NCI-H69 (cell line): Measurements from ENCODE around the gene USP17L15.
"Not testable (repeated sequence)": the region's sequence is repeated elsewhere in the genome, so short reads cannot be mapped to it uniquely, and the experiment has no call there.

Source experiments
- DNase-seq: peaks from one replicate; lab custom pipeline; 2025; lab: John Stamatoyannopoulos, UW

USP17L15 gene, protein sequence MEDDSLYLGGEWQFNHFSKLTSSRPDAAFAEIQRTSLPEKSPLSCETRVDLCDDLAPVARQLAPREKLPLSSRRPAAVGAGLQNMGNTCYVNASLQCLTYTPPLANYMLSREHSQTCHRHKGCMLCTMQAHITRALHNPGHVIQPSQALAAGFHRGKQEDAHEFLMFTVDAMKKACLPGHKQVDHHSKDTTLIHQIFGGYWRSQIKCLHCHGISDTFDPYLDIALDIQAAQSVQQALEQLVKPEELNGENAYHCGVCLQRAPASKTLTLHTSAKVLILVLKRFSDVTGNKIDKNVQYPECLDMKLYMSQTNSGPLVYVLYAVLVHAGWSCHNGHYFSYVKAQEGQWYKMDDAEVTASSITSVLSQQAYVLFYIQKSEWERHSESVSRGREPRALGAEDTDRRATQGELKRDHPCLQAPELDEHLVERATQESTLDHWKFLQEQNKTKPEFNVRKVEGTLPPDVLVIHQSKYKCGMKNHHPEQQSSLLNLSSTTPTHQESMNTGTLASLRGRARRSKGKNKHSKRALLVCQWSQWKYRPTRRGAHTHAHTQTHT

DNA sequence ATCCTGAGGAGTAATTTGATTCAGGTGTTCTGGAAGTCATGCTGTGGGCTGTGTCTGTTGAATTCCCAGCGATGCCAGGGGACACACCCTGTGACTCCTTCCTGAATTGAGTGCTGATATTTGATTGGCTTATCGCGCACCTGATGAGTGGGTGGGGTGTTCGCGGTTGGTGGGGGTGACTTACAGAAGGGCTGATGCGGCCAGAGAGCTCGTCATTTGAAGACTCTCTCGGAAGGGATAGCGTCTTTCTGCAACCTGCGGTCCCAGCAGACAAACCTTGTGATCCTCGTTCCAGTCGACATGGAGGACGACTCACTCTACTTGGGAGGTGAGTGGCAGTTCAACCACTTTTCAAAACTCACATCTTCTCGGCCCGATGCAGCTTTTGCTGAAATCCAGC lies at the start of gene USP17L15:
Gene USP17L15, plus strand, starts transcription at position 301 of the 400 bp plus-strand sequence. Its CDS starts 0 bp downstream, at position 301.
- not testable (repeated sequence) for DNase-seq

DNA sequence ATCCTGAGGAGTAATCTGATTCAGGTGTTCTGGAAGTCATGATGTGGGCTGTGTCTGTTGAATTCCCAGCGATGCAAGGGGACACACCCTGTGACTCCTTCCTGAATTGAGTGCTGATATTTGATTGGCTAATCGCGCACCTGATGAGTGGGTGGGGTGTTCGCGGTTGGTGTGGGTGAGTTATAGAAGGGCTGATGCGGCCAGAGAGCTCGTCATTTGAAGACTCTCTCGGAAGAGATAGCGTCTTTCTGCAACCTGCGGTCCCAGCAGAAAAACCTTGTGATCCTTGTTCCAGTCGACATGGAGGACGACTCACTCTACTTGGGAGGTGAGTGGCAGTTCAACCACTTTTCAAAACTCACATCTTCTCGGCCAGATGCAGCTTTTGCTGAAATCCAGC lies 23.8 kb upstream of the USP17L15 start, which contains the start of gene USP17L10:
Gene USP17L10, plus strand, starts transcription at position 301 of the 400 bp plus-strand sequence. Its CDS starts 0 bp downstream, at position 301.
- DNase-seq, result not testable (repeated sequence)

DNA sequence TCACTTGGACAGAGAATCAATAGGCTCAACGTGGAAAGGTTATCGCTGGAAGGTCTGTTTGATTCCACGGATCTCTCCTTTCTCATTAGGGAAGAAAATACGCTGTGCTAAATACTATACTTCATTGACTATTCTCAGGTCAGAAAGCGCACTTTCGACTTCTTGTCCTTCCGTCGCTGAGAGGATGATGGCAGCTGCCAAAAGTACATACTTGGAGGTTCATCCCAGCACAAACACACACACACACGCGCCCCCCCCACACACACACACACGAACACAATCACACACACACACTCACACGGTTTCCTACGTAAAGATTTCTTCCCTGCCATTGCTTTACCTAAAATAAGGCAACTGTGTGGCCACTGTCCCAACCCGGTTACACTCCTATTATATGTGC lies 19.5 kb upstream of the USP17L15 start:
- not testable (repeated sequence) for DNase-seq

DNA sequence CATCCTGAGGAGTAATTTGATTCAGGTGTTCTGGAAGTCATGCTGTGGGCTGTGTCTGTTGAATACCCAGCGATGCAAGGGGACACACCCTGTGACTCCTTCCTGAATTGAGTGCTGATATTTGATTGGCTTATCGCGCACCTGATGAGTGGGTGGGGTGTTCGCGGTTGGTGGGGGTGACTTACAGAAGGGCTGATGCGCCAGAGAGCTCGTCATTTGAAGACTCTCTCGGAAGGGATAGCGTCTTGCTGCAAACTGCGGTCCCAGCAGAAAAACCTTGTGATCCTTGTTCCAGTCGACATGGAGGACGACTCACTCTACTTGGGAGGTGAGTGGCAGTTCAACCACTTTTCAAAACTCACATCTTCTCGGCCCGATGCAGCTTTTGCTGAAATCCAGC lies 19.1 kb upstream of the USP17L15 start, which contains the start of gene USP17L11:
Gene USP17L11, plus strand, starts transcription at position 301 of the 400 bp plus-strand sequence. Its CDS starts 0 bp downstream, at position 301.
- DNase-seq, result not testable (repeated sequence)

DNA sequence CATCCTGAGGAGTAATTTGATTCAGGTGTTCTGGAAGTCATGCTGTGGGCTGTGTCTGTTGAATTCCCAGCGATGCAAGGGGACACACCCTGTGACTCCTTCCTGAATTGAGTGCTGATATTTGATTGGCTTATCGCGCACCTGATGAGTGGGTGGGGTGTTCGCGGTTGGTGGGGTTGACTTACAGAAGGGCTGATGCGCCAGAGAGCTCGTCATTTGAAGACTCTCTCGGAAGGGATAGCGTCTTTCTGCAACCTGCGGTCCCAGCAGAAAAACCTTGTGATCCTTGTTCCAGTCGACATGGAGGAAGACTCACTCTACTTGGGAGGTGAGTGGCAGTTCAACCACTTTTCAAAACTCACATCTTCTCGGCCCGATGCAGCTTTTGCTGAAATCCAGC lies 14.3 kb upstream of the USP17L15 start, which contains the start of gene USP17L12:
Gene USP17L12, plus strand, starts transcription at position 301 of the 400 bp plus-strand sequence. Its CDS starts 0 bp downstream, at position 301.
- not testable (repeated sequence) for DNase-seq

DNA sequence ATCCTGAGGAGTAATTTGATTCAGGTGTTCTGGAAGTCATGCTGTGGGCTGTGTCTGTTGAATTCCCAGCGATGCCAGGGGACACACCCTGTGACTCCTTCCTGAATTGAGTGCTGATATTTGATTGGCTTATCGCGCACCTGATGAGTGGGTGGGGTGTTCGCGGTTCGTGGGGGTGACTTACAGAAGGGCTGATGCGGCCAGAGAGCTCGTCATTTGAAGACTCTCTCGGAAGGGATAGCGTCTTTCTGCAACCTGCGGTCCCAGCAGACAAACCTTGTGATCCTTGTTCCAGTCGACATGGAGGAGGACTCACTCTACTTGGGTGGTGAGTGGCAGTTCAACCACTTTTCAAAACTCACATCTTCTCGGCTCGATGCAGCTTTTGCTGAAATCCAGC lies 9.6 kb upstream of the USP17L15 start, which contains the start of gene USP17L13:
Gene USP17L13, plus strand, starts transcription at position 301 of the 400 bp plus-strand sequence. Its CDS starts 0 bp downstream, at position 301.
- DNase-seq, result not testable (repeated sequence)

DNA sequence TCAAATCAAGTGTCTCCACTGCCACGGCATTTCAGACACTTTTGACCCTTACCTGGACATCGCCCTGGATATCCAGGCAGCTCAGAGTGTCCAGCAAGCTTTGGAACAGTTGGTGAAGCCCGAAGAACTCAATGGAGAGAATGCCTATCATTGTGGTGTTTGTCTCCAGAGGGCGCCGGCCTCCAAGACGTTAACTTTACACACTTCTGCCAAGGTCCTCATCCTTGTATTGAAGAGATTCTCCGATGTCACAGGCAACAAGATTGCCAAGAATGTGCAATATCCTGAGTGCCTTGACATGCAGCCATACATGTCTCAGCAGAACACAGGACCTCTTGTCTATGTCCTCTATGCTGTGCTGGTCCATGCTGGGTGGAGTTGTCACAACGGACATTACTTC lies 3.9 kb upstream of the USP17L15 start:
- DNase-seq, result not testable (repeated sequence)

DNA sequence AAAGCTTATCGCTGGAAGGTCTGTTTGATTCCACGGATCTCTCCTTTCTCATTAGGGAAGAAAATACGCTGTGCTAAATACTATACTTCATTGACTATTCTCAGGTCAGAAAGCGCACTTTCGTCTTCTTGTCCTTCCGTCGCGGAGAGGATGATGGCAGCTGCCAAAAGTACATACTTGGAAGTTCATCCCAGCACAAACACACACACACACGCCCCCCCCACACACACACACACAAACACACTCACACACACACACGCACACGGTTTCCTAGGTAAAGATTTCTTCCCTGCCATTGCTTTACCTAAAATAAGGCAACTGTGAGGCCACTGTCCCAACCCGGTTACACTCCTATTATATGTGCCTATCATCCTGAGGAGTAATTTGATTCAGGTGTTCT lies 4.3 kb downstream of the USP17L15 start:
- not testable (repeated sequence) for DNase-seq

DNA sequence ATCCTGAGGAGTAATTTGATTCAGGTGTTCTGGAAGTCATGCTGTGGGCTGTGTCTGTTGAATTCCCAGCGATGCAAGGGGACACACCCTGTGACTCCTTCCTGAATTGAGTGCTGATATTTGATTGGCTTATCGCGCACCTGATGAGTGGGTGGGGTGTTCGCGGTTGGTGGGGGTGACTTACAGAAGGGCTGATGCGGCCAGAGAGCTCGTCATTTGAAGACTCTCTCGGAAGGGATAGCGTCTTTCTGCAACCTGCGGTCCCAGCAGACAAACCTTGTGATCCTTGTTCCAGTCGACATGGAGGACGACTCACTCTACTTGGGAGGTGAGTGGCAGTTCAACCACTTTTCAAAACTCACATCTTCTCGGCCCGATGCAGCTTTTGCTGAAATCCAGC lies 9.4 kb downstream of the USP17L15 start, which contains the start of gene USP17L17:
Gene USP17L17, plus strand, starts transcription at position 301 of the 400 bp plus-strand sequence. Its CDS starts 0 bp downstream, at position 301.
- not testable (repeated sequence) for DNase-seq

DNA sequence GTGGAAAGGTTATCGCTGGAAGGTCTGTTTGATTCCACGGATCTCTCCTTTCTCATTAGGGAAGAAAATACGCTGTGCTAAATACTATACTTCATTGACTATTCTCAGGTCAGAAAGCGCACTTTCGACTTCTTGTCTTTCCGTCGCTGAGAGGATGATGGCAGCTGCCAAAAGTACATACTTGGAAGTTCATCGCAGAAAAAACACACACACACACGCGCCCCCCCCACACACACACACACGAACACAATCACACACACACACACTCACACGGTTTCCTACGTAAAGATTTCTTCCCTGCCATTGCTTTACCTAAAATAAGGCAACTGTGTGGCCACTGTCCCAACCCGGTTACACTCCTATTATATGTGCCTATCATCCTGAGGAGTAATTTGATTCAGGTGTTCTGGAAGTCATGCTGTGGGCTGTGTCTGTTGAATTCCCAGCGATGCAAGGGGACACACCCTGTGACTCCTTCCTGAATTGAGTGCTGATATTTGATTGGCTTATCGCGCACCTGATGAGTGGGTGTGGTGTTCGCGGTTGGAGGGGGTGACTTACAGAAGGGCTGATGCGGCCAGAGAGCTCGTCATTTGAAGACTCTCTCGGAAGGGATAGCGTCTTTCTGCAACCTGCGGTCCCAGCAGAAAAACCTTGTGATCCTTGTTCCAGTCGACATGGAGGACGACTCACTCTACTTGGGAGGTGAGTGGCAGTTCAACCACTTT lies 13.9 kb downstream of the USP17L15 start, which contains the start of gene USP17L18:
Gene USP17L18, plus strand, starts transcription at position 678 of the 728 bp plus-strand sequence. Its CDS starts 0 bp downstream, at position 678.
- not testable (repeated sequence) for DNase-seq

DNA sequence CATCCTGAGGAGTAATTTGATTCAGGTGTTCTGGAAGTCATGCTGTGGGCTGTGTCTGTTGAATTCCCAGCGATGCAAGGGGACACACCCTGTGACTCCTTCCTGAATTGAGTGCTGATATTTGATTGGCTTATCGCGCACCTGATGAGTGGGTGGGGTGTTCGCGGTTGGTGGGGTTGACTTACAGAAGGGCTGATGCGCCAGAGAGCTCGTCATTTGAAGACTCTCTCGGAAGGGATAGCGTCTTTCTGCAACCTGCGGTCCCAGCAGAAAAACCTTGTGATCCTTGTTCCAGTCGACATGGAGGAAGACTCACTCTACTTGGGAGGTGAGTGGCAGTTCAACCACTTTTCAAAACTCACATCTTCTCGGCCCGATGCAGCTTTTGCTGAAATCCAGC lies 18.9 kb downstream of the USP17L15 start, which contains the start of gene USP17L19:
Gene USP17L19, plus strand, starts transcription at position 301 of the 400 bp plus-strand sequence. Its CDS starts 0 bp downstream, at position 301.
- not testable (repeated sequence) for DNase-seq

DNA sequence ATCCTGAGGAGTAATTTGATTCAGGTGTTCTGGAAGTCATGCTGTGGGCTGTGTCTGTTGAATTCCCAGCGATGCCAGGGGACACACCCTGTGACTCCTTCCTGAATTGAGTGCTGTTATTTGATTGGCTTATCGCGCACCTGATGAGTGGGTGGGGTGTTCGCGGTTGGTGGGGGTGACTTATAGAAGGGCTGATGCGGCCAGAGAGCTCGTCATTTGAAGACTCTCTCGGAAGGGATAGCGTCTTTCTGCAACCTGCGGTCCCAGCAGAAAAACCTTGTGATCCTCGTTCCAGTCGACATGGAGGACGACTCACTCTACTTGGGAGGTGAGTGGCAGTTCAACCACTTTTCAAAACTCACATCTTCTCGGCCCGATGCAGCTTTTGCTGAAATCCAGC lies 23.6 kb downstream of the USP17L15 start, which contains the start of gene USP17L20:
Gene USP17L20, plus strand, starts transcription at position 301 of the 400 bp plus-strand sequence. Its CDS starts 0 bp downstream, at position 301.
- DNase-seq, result not testable (repeated sequence)

DNA sequence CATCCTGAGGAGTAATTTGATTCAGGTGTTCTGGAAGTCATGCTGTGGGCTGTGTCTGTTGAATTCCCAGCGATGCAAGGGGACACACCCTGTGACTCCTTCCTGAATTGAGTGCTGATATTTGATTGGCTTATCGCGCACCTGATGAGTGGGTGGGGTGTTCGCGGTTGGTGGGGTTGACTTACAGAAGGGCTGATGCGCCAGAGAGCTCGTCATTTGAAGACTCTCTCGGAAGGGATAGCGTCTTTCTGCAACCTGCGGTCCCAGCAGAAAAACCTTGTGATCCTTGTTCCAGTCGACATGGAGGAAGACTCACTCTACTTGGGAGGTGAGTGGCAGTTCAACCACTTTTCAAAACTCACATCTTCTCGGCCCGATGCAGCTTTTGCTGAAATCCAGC lies 28.4 kb downstream of the USP17L15 start, which contains the start of gene USP17L21:
Gene USP17L21, plus strand, starts transcription at position 301 of the 400 bp plus-strand sequence. Its CDS starts 0 bp downstream, at position 301.
- DNase-seq, result not testable (repeated sequence)

DNA sequence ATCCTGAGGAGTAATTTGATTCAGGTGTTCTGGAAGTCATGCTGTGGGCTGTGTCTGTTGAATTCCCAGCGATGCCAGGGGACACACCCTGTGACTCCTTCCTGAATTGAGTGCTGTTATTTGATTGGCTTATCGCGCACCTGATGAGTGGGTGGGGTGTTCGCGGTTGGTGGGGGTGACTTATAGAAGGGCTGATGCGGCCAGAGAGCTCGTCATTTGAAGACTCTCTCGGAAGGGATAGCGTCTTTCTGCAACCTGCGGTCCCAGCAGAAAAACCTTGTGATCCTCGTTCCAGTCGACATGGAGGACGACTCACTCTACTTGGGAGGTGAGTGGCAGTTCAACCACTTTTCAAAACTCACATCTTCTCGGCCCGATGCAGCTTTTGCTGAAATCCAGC lies 33.1 kb downstream of the USP17L15 start, which contains the start of gene USP17L22:
Gene USP17L22, plus strand, starts transcription at position 301 of the 400 bp plus-strand sequence. Its CDS starts 0 bp downstream, at position 301.
- DNase-seq, result not testable (repeated sequence)

DNA sequence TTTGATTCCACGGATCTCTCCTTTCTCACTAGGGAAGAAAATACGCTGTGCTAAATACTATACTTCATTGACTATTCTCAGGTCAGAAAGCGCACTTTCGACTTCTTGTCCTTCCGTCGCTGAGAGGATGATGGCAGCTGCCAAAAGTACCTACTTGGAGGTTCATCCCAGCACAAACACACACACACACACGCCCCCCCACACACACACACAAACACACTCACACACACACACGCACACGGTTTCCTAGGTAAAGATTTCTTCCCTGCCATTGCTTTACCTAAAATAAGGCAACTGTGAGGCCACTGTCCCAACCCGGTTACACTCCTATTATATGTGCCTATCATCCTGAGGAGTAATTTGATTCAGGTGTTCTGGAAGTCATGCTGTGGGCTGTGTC lies 37.5 kb downstream of the USP17L15 start:
- not testable (repeated sequence) for DNase-seq
